ENCODE measurements around the gene KANSL3.
A peak's percentile ranks its signal among the peaks of the same experiment; 100 is the strongest.
"Not testable (repeated sequence)": the region's sequence is repeated elsewhere in the genome, so short reads cannot be mapped to it uniquely, and the experiment has no call there.

KANSL3 gene

GRCh38 chr2:96556441-96557330 lies 81.4 kb downstream of the KANSL3 start:
- DNase-seq, result peak; percentile 21

GRCh38 chr2:96555146-96555610 lies 82.9 kb downstream of the KANSL3 start:
- no peak for DNase-seq

- peak; percentile 35 for DNase-seq
Measured at GRCh38 chr2:96554293-96555145, 83.6 kb downstream of the KANSL3 start.

- DNase-seq, result not testable (repeated sequence)
Measured at GRCh38 chr2:96553957-96554292, 84.2 kb downstream of the KANSL3 start.

DNA sequence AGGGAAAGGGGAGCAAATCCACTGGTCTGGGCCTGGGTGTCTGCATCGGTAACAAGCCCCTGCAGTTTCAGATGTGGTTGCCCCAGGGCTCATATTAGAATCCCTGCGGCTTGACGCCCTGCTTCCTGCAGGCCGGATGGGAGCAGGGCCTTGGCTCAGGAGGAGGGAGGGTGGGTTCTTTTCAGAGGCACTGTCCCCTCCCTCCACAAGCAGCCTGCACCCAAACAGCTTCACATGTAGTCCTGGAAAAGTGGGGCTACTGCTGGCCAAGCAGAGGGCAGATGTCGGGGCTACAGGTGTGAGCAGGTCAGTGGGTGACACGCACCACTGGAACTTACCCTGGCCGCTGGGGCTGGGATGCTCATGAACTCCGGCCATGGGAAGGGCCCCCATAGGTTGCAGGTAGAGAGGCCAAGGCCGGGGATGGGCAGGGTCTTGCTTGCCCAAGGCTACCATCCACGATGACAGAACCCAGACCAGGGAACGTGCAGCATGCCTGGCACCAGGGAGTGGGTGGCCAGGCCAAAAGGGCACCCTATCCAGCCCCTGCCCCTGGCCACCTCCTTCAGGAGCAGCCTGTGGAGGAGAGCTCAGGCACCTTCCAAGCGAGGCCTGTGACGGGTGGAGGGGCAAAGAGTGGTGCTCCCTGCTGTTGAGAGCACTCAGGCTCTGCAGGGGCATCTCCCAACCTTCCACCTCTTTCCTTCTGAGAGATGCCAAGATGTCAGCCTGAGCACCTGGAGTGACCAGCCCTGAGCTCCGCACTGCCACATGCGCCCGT lies 84.7 kb downstream of the KANSL3 start:
- no peak for DNase-seq

DNA sequence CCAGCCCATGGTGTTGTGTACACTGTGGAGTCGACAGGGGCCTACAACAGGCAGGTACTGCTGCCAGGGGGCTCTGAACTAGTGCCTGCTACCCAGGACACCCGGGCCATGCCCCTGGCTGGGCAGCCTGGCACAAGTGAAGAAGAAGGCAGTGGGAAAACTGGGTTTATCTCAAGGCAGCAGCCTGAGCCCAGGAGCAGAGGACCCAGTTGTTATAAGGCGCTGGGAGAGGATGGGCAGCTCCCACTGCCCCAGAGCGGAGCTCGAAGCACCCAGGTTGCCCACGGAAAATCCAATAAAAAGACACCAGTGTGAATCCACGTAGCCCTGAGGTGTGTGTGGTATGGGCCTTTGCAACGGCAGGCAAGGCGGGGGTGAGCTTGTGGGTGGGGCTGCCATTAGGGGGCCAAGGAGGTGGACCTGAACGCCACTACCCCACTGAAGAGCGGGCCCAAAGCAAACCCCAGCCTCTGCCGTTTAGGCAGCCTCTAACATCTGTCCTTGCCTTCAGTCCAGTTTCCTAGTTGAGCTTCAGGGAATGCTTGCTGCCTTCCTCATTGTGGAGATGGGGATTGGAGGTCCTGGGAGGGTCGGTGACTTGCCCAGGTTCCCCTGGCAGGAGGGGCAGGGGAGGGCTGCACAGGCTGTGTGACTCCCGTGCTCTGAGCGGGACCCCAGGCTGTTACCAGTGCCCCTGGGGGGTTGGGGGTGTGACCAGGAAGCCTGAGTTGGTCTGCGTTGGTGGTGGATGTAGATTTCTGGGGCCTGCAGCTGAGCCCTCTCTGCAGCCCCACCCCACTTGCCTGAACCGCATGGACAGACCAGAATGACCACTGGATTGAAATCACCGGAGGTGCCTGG lies 85.6 kb downstream of the KANSL3 start:
- DNase-seq, result no peak

DNA sequence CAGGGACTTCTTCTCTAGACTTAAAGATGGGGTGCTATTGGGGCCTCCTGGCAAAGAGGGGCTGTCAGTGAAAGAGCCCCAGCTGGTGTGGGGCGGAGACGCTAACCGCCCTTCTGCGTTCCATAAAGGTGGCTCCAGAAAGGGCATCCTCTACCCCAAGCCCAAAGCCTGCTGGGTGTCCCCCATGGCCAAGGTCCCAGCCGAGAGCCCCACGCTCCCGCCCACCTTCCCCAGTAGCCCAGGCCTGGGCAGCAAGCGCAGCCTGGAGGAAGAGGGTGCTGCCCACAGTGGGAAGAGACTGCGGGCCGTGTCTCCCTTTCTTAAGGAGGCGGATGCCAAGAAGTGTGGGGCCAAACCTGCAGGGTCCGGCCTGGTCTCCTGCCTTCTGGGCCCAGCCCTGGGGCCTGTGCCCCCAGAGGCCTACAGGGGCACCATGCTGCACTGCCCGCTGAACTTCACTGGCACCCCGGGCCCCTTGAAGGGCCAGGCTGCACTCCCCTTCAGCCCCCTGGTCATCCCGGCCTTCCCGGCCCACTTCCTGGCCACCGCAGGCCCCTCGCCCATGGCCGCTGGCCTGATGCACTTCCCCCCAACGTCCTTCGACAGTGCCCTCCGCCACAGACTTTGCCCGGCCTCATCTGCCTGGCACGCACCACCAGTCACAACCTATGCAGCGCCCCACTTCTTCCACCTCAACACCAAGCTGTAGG lies 86.4 kb downstream of the KANSL3 start:
- no peak for DNase-seq

GRCh38 chr2:96550787-96551604 lies 87.1 kb downstream of the KANSL3 start:
- DNase-seq, result no peak

DNA sequence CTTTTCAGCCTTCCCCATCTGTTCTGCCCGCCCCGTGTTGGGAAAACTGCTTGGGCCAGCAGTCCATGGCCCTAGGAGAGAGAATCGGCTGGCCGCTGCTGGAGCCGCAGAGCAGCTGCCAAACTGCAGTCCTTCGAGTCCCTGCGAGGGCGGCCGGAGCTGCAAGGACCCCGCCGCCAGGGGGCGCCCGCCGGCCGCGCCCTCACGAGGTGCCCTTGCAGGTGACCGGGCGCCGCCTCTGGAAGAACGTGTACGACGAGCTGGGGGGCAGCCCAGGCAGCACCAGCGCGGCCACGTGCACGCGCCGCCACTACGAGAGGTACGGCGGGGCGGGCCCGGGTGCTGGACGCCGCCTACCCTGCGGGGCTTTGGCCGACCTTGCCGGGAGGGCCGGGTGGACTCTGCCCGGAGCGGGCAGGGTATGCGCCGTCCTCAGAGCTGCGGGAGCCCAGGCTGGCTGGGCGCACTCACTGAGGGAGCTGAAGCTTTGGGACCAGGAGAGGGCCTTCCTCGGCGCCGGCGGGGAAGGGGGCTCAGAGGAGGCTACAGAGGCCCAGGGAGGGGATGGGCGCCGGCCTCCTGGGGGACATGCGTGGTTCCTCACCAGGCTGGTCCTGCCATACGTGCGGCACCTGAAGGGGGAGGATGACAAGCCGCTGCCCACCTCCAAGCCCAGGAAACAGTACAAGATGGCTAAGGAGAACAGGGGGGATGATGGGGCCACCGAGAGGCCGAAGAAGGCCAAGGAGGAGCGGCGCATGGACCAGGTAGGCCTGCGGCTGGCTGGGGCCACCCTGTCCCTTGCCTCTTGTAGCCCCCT lies 87.9 kb downstream of the KANSL3 start:
- DNase-seq, result peak; percentile 38

- DNase-seq, result no peak
Measured at GRCh38 chr2:96549466-96549785, 88.7 kb downstream of the KANSL3 start.

GRCh38 chr2:96548558-96549465 lies 89.3 kb downstream of the KANSL3 start:
- DNase-seq, result no peak

DNA sequence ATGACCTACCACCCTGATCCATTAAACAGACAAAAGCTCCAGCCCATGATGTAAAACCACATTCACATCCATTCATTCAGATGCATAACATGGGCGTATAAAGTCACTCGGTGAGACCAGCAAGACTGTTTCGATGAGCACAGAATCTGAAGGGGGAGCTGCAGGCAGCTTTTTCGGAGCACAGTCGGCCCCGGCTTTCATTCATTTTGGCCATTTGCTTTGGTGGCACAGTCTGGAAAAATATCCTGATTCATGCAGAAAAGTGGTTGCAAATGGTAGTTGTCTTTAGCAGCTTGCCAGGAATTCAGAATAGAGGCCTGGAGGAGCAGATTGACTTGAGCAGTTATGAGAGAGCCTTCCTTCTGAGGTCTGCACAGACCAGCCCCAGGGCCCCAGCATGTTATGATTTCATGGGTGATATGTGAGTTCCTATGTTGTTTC lies 90.4 kb downstream of the KANSL3 start:
- DNase-seq, result no peak

- no peak for DNase-seq
Measured at GRCh38 chr2:96547203-96547641, 90.9 kb downstream of the KANSL3 start.

DNA sequence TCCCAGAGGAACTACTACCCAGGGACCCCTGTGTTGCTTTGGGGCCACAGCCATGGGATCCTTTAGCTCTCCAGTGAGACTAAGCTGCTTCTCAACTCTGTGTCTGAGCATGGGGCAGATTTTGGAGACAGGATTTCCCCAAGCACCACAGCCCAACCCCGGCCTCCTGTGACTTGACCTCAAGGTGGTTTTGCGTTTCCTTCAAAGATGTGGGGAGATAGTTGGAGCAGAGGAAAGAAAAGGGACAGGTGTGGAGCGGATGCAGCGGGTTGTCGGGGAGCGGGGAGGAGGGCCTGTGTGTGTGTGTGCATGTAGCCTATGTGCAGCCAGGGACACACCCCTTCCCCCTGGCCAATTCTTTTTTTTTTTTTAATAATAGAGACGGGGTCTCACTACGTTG lies 91.3 kb downstream of the KANSL3 start:
- DNase-seq, result no peak

- DNase-seq, result no peak
Measured at GRCh38 chr2:96546321-96546720, 91.8 kb downstream of the KANSL3 start.

All from NCI-H69 (cell line).